CD14-positive monocyte (primary cell): ENCODE results near the gene CMTM5. TPM values are rescaled to one million over a fixed set of nuclear protein-coding genes. Genes with fewer than 3 reads are reported as not detected.

Experiments used
- DNase-seq, 3 donors: peaks; one replicate each; pipeline ENCODE4 v3.0.0-alpha.2; 2011 to 2022
- H2AFZ ChIP-seq: 2 replicates; pipeline ENCODE4 v1.6.0; 2012; ENCODE audit warnings: mild to moderate bottlenecking, low read depth, low read length, inconsistent platforms; ENCODE audit not compliant: insufficient read depth, poor library complexity, severe bottlenecking
- H3K27ac ChIP-seq, 2 donors: 1 replicate in 1 of 2; 2 replicates in 1 of 2; pipeline ENCODE4 v1.5.1; 2012 to 2013; ENCODE audit warnings: low read length in 2 of 2, control low read depth in 1 of 2, inconsistent platforms in 1 of 2, low read depth in 1 of 2, mild to moderate bottlenecking in 1 of 2
- H3K27me3 ChIP-seq, 2 donors: one replicate each; pipeline versions ENCODE4 v1.6.0 to v1.6.1; 2011 to 2013; ENCODE audit warnings: low read length in 2 of 2; ENCODE audit not compliant: control insufficient read depth in 2 of 2, insufficient read depth in 2 of 2
- H3K36me3 ChIP-seq, 2 donors: replicated peaks in 1 of 2; 1 replicate in 1 of 2; 2 replicates in 1 of 2; pipeline versions ENCODE4 v1.5.1 to v1.6.1; 2012 to 2013; ENCODE audit warnings: low read length in 2 of 2, control low read depth in 1 of 2, inconsistent platforms in 1 of 2, mild to moderate bottlenecking in 1 of 2; ENCODE audit not compliant: insufficient read depth in 2 of 2, control insufficient read depth in 1 of 2
- H3K4me1 ChIP-seq, 2 donors: 1 replicate in 1 of 2; 2 replicates in 1 of 2; pipeline versions ENCODE4 v1.5.1 to v1.6.1; 2012 to 2013; ENCODE audit warnings: low read length in 2 of 2, control low read depth in 1 of 2, inconsistent platforms in 1 of 2, mild to moderate bottlenecking in 1 of 2, moderate library complexity in 1 of 2; ENCODE audit not compliant: insufficient read depth in 2 of 2, control insufficient read depth in 1 of 2
- H3K4me2 ChIP-seq: replicated peaks from 2 replicates; pipeline ENCODE3; 2012; ENCODE audit warnings: low read length, moderate library complexity, mild to moderate bottlenecking; ENCODE audit not compliant: poor library complexity, severe bottlenecking; ENCODE audit errors: extremely low read depth
- H3K4me3 ChIP-seq, 3 experiments: fragments of 200-600 bp in 1 of 3; sonication (generic) in 1 of 3; replicated peaks in 1 of 3; 1 replicate in 2 of 3; 2 replicates in 1 of 3; pipeline ENCODE4 v1.5.1; 2011 to 2013; ENCODE audit warnings: low read length in 3 of 3, mild to moderate bottlenecking in 3 of 3, control low read depth in 2 of 3, low read depth in 2 of 3, inconsistent platforms in 1 of 3, moderate library complexity in 1 of 3
- H3K79me2 ChIP-seq: 2 replicates; pipeline ENCODE4 v1.6.0; 2012; ENCODE audit warnings: mild to moderate bottlenecking, control low read depth, inconsistent platforms, low read length, moderate library complexity; ENCODE audit not compliant: insufficient read depth
- H3K9ac ChIP-seq: 2 replicates; pipeline ENCODE4 v1.6.0; 2017; ENCODE audit warnings: low read length, mild to moderate bottlenecking; ENCODE audit not compliant: insufficient read depth, poor library complexity, severe bottlenecking
- H3K9me3 ChIP-seq, 2 donors: replicated peaks in 1 of 2; 1 replicate in 1 of 2; 2 replicates in 1 of 2; pipeline versions ENCODE4 v1.5.1 to v1.6.1; 2012 to 2013; ENCODE audit warnings: low read length in 2 of 2, control low read depth in 1 of 2; ENCODE audit not compliant: control insufficient read depth in 1 of 2, insufficient read depth in 1 of 2
- H4K20me1 ChIP-seq: 2 replicates; pipeline ENCODE4 v1.6.0; 2012; ENCODE audit warnings: mild to moderate bottlenecking, low read length, control low read depth, moderate library complexity; ENCODE audit not compliant: insufficient read depth
- H3K27ac Mint-ChIP-seq, 7 donors: one replicate each; pipeline ENCODE4 v1.8.0; 2020; ENCODE audit warnings: mild to moderate bottlenecking in 7 of 7, mixed read lengths in 7 of 7, moderate library complexity in 6 of 7, inconsistent platforms in 2 of 7
- H3K27me3 Mint-ChIP-seq, 3 donors: one replicate each; pipeline ENCODE4 v1.8.0; 2021 to 2022; ENCODE audit warnings: low read depth in 3 of 3, mild to moderate bottlenecking in 3 of 3, mixed read lengths in 3 of 3, moderate library complexity in 3 of 3, inconsistent platforms in 1 of 3
- H3K36me3 Mint-ChIP-seq, 2 donors: one replicate each; pipeline ENCODE4 v1.8.0; 2020; ENCODE audit warnings: mixed read lengths in 2 of 2, inconsistent platforms in 1 of 2, mild to moderate bottlenecking in 1 of 2
- H3K4me1 Mint-ChIP-seq: one replicate; pipeline ENCODE4 v1.8.0; 2020; ENCODE audit warnings: mild to moderate bottlenecking, mixed read lengths
- H3K4me3 Mint-ChIP-seq, 2 donors: one replicate each; pipeline ENCODE4 v1.8.0; 2020; ENCODE audit warnings: mild to moderate bottlenecking in 2 of 2, mixed read lengths in 2 of 2, moderate library complexity in 1 of 2
- H3K9me3 Mint-ChIP-seq, 7 donors: one replicate each; pipeline ENCODE4 v1.8.0; 2020 to 2022; ENCODE audit warnings: mixed read lengths in 7 of 7, mild to moderate bottlenecking in 6 of 7, moderate library complexity in 6 of 7, inconsistent platforms in 2 of 7
- WGBS: methylation state at CpG from one replicate; pipeline ENCODE4 v1.1.5; 2013; ENCODE audit warnings: missing lambda C conversion rate; ENCODE audit not compliant: insufficient coverage; 5-methylcytosine and 5-hydroxymethylcytosine counted together
- intact Hi-C, 2 donors: fragments of 100-400 bp; cut with micrococcal nuclease; formaldehyde crosslinking; loops; one replicate each; pipeline versions ENCODE4 v1.15.0 to v1.15.1; 2023
- polyA plus RNA-seq, 3 donors: library from polyadenylated mRNA; depleted of rRNA in 1 of 3; unstranded in 2 of 3; stranded (reverse) in 1 of 3; fragments of 300-500 nt in 2 of 3; fragments of >200 nt in 1 of 3; fragmentation: Illumina TruSeq in 2 of 3; gene quantifications; 1 replicate in 2 of 3; 2 replicates in 1 of 3; pipeline ENCODE4 v1.2.3, GENCODE V29; 2012 to 2021
- TF ChIP-seq, protein P1 (sequence below): fragments of 200-600 bp; IDR thresholded peaks from one replicate; pipeline ENCODE4 v1.8.0; 2022; ENCODE audit warnings: antibody characterized with exemption, mild to moderate bottlenecking

The CMTM5 gene
- polyA plus RNA-seq, 3 donors, result 0.93 to 1.1 TPM; not detected in 1

DNA sequence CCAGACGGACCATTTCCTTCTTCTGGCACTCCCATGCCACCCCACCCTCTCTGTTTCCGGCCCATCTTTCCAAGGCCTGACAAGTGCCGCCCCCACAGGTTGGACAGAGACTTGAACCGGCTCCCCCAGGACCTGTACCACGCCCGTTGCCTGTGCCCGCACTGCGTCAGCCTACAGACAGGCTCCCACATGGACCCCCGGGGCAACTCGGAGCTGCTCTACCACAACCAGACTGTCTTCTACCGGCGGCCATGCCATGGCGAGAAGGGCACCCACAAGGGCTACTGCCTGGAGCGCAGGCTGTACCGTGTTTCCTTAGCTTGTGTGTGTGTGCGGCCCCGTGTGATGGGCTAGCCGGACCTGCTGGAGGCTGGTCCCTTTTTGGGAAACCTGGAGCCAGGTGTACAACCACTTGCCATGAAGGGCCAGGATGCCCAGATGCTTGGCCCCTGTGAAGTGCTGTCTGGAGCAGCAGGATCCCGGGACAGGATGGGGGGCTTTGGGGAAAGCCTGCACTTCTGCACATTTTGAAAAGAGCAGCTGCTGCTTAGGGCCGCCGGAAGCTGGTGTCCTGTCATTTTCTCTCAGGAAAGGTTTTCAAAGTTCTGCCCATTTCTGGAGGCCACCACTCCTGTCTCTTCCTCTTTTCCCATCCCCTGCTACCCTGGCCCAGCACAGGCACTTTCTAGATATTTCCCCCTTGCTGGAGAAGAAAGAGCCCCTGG, 1.2 kb upstream of the CMTM5 start:
- no peak for DNase-seq
- Histone ChIP-seq H3K4me3 (no peak overlapping the region), H3K4me2 (no peak overlapping the region), H3K27me3 (no peaks in the 10 kb centered on the region), H3K9ac (no peak overlapping the region), H3K4me1 (no peaks in the 10 kb centered on the region), H2AFZ (no peak overlapping the region), H3K79me2 (no peaks in the 10 kb centered on the region), H3K9me3 (no peaks in the 10 kb centered on the region), H3K36me3 (no peaks in the 10 kb centered on the region), H4K20me1 (no peaks in the 10 kb centered on the region), H3K27ac (no peak overlapping the region)
- intact Hi-C loops, result loop anchor here in 1 of 2 donors (2.0 kb wide), 1 partner anchor 111 kb away; no protein-coding TSS in a partner anchor
- Mint-ChIP-seq H3K4me1 (no peaks in the 10 kb centered on the region), H3K27me3 (peaks cover 2 to 5% (median 2%) of the 10 kb centered on the region in 3 donors), H3K36me3 (no peaks in the 10 kb centered on the region), H3K27ac (no peak overlapping the region), H3K4me3 (no peak overlapping the region), H3K9me3 (no peaks in the 10 kb centered on the region)
- TF ChIP-seq, protein P1, sequence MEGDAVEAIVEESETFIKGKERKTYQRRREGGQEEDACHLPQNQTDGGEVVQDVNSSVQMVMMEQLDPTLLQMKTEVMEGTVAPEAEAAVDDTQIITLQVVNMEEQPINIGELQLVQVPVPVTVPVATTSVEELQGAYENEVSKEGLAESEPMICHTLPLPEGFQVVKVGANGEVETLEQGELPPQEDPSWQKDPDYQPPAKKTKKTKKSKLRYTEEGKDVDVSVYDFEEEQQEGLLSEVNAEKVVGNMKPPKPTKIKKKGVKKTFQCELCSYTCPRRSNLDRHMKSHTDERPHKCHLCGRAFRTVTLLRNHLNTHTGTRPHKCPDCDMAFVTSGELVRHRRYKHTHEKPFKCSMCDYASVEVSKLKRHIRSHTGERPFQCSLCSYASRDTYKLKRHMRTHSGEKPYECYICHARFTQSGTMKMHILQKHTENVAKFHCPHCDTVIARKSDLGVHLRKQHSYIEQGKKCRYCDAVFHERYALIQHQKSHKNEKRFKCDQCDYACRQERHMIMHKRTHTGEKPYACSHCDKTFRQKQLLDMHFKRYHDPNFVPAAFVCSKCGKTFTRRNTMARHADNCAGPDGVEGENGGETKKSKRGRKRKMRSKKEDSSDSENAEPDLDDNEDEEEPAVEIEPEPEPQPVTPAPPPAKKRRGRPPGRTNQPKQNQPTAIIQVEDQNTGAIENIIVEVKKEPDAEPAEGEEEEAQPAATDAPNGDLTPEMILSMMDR, result no peak
- 96% methylated on average over 21 of the region's 21 CpGs for WGBS

DNA sequence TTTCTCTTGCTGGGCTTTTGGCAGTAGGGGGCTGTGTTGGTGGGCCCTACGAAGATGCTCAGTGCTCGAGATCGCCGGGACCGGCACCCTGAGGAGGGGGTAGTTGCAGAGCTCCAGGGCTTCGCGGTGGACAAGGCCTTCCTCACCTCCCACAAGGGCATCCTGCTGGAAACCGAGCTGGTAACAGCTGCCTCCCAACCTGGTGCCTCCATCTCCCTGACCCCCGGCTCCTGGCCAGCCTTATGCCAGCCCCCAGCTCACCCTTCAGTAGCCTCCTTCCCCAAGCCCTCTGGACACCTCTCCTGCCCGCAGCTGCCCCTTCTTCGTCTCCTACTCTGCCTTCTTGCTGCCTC, 328 bp downstream of the CMTM5 start:
- Mint-ChIP-seq H3K9me3 (no peaks in the 10 kb centered on the region), H3K36me3 (no peaks in the 10 kb centered on the region), H3K27ac (no peak overlapping the region), H3K4me1 (no peaks in the 10 kb centered on the region), H3K27me3 (peaks cover 4 to 12% (median 8%) of the 10 kb centered on the region in 3 donors), H3K4me3 (no peak overlapping the region)
- Histone ChIP-seq H3K36me3 (no peaks in the 10 kb centered on the region), H3K9ac (no peak overlapping the region), H3K4me3 (no peak overlapping the region), H3K4me1 (no peaks in the 10 kb centered on the region), H4K20me1 (no peaks in the 10 kb centered on the region), H3K9me3 (no peaks in the 10 kb centered on the region), H3K4me2 (no peak overlapping the region), H3K27ac (no peak overlapping the region), H2AFZ (no peak overlapping the region), H3K79me2 (no peaks in the 10 kb centered on the region), H3K27me3 (no peaks in the 10 kb centered on the region)
- TF ChIP-seq, protein P1, result no peak
- no peak for DNase-seq
- 91% methylated on average over 4 of the region's 11 CpGs for WGBS
- intact Hi-C loops, result loop anchor here in 1 of 2 donors (2.0 kb wide), 1 partner anchor 112 kb away; no protein-coding TSS in a partner anchor
